Naive thymus-derived CD4-positive, alpha-beta T cell (primary cell): ENCODE results near the gene SLX4IP. TPM values are rescaled to one million over a fixed set of nuclear protein-coding genes. Genes with fewer than 3 reads are reported as not detected.

Experiments used
- ATAC-seq: fragments of 150-1000 bp; cut with Tn5 transposase; 2 replicates; pipeline ENCODE4 v1.10.0; 2021; ENCODE audit warnings: mild to moderate bottlenecking, moderate library complexity
- CTCF ChIA-PET: fragments of 350-600 bp; sonication (Branson Sonifier 250); formaldehyde crosslinking; loops from one replicate; lab custom pipeline; 2021; ENCODE audit warnings: antibody characterized with exemption; lab: Charles Lee
- POLR2A ChIA-PET: fragments of 350-600 bp; sonication (Branson Sonifier 250); formaldehyde crosslinking; loops from one replicate; lab custom pipeline; 2021; ENCODE audit warnings: antibody characterized with exemption, inconsistent platforms; lab: Charles Lee
- DNase-seq, 9 donors: peaks; one replicate each; pipeline versions ENCODE4 v3.0.0 to v3.0.0-alpha.2; 2020 to 2022; ENCODE audit warnings: mixed read lengths in 1 of 9
- H3K27ac ChIP-seq: one replicate; pipeline ENCODE4 v1.7.0; 2013; ENCODE audit warnings: mild to moderate bottlenecking, low read depth, low read length, moderate library complexity
- H3K27me3 ChIP-seq, 2 donors: one replicate each; pipeline ENCODE4 v1.7.0; 2013; ENCODE audit warnings: low read length in 2 of 2, mild to moderate bottlenecking in 2 of 2, moderate library complexity in 2 of 2; ENCODE audit not compliant: control insufficient read depth in 2 of 2, insufficient read depth in 2 of 2
- H3K36me3 ChIP-seq, 3 experiments: 1 replicate in 2 of 3; 2 replicates in 1 of 3; pipeline ENCODE4 v1.7.0; 2013; ENCODE audit warnings: low read length in 3 of 3, mild to moderate bottlenecking in 3 of 3, moderate library complexity in 1 of 3; ENCODE audit not compliant: insufficient read depth in 3 of 3, control insufficient read depth in 2 of 3
- H3K4me1 ChIP-seq, 2 donors: one replicate each; pipeline ENCODE4 v1.7.0; 2013; ENCODE audit warnings: low read length in 2 of 2, mild to moderate bottlenecking in 2 of 2, moderate library complexity in 1 of 2; ENCODE audit not compliant: control insufficient read depth in 2 of 2, insufficient read depth in 2 of 2
- H3K4me3 ChIP-seq: 2 replicates; pipeline ENCODE4 v1.7.0; 2013; ENCODE audit warnings: mild to moderate bottlenecking, low read length
- H3K9me3 ChIP-seq, 3 experiments: 1 replicate in 2 of 3; 2 replicates in 1 of 3; pipeline ENCODE4 v1.7.0; 2013; ENCODE audit warnings: low read length in 3 of 3; ENCODE audit not compliant: control insufficient read depth in 2 of 3
- H3K27ac Mint-ChIP-seq, 9 donors: one replicate each; pipeline ENCODE4 v1.8.0; 2020 to 2022; ENCODE audit warnings: mixed read lengths in 9 of 9, mild to moderate bottlenecking in 8 of 9, moderate library complexity in 5 of 9, inconsistent platforms in 2 of 9
- H3K27me3 Mint-ChIP-seq, 5 donors: one replicate each; pipeline ENCODE4 v1.8.0; 2021 to 2022; ENCODE audit warnings: mixed read lengths in 5 of 5, mild to moderate bottlenecking in 1 of 5
- H3K36me3 Mint-ChIP-seq, 5 donors: one replicate each; pipeline ENCODE4 v1.8.0; 2020 to 2022; ENCODE audit warnings: mixed read lengths in 5 of 5, mild to moderate bottlenecking in 3 of 5, inconsistent platforms in 1 of 5
- H3K4me1 Mint-ChIP-seq, 7 donors: one replicate each; pipeline ENCODE4 v1.8.0; 2020 to 2022; ENCODE audit warnings: mixed read lengths in 7 of 7, mild to moderate bottlenecking in 3 of 7, inconsistent platforms in 1 of 7
- H3K4me3 Mint-ChIP-seq, 10 donors: one replicate each; pipeline ENCODE4 v1.8.0; 2020 to 2022; ENCODE audit warnings: mild to moderate bottlenecking in 10 of 10, mixed read lengths in 10 of 10, moderate library complexity in 6 of 10, inconsistent platforms in 2 of 10
- H3K9me3 Mint-ChIP-seq, 11 donors: one replicate each; pipeline ENCODE4 v1.8.0; 2020 to 2022; ENCODE audit warnings: mixed read lengths in 11 of 11, mild to moderate bottlenecking in 4 of 11, inconsistent platforms in 1 of 11, moderate library complexity in 1 of 11
- intact Hi-C, 2 donors: fragments of 100-400 bp; cut with micrococcal nuclease; formaldehyde crosslinking; loops; one replicate each; pipeline ENCODE4 v1.15.1; 2023
- polyA plus RNA-seq, 2 donors: library from polyadenylated mRNA; unstranded; fragments of 300-500 nt; fragmentation: Illumina TruSeq; gene quantifications; one replicate each; pipeline ENCODE4 v1.2.3, GENCODE V29; 2021
- total RNA-seq, 6 experiments: library from RNA in 5 of 6; stranded (reverse) in 5 of 6; gene quantifications; 1 replicate in 5 of 6; 2 replicates in 1 of 6; pipeline ENCODE4 v1.2.3 and lab custom pipeline; 2021 to 2026

Gene SLX4IP
- total and polyA plus RNA-seq, 7 experiments from 2014 or later, result 1.6 to 8.2 (median 5.3) TPM

- no peak overlapping the region for H3K27ac Mint-ChIP-seq
- DNase-seq, result no peak
- peaks cover 0 to 5% (median 0%) of the 10 kb centered on the region in 11 donors for H3K9me3 Mint-ChIP-seq
- H3K4me1 Mint-ChIP-seq, result no peaks in the 10 kb centered on the region
- no peaks in the 10 kb centered on the region for H3K27me3 ChIP-seq
- peaks cover 0 to 3% (median 0%) of the 10 kb centered on the region in 3 experiments for H3K9me3 ChIP-seq
- CTCF ChIA-PET, result no interaction called here
- no peak overlapping the region for H3K4me3 ChIP-seq
- POLR2A ChIA-PET, result no interaction called here
- no peaks in the 10 kb centered on the region for H3K4me1 ChIP-seq
- no peak for ATAC-seq
- no peak overlapping the region for H3K27ac ChIP-seq
- intact Hi-C loops, result no loop called here
- H3K36me3 Mint-ChIP-seq, result no peaks in the 10 kb centered on the region
- no peaks in the 10 kb centered on the region for H3K36me3 ChIP-seq
- H3K4me3 Mint-ChIP-seq, result no peak overlapping the region
- peaks cover 29 to 60% (median 46%) of the 10 kb centered on the region in 5 donors for H3K27me3 Mint-ChIP-seq
Measured at GRCh38 chr20:10665027-10665561, 230.0 kb downstream of the SLX4IP start.

GRCh38 chr20:10665791-10666190 is 230.7 kb downstream of the SLX4IP start:
- Histone ChIP-seq H3K27me3 (peaks cover 0 to 2% of the 10 kb centered on the region in 2 donors), H3K27ac (no peak overlapping the region), H3K4me1 (no peaks in the 10 kb centered on the region), H3K36me3 (no peaks in the 10 kb centered on the region), H3K9me3 (peaks cover 0 to 3% (median 0%) of the 10 kb centered on the region in 3 experiments), H3K4me3 (no peak overlapping the region)
- CTCF ChIA-PET, result no interaction called here
- no peak overlapping the region for H3K27ac Mint-ChIP-seq
- no peak for DNase-seq
- peaks cover 0 to 5% (median 0%) of the 10 kb centered on the region in 11 donors for H3K9me3 Mint-ChIP-seq
- POLR2A ChIA-PET, result no interaction called here
- H3K36me3 Mint-ChIP-seq, result no peaks in the 10 kb centered on the region
- peaks cover 36 to 67% (median 51%) of the 10 kb centered on the region in 5 donors for H3K27me3 Mint-ChIP-seq
- no peak for ATAC-seq
- intact Hi-C loops, result no loop called here
- peaks cover 0 to under 1% (median 0%) of the 10 kb centered on the region in 7 donors for H3K4me1 Mint-ChIP-seq
- no peak overlapping the region for H3K4me3 Mint-ChIP-seq

- Mint-ChIP-seq H3K4me3 (no peak overlapping the region), H3K4me1 (peaks cover 0 to 6% (median 4%) of the 10 kb centered on the region in 7 donors), H3K27me3 (peaks cover 39 to 68% (median 54%) of the 10 kb centered on the region in 5 donors), H3K9me3 (peaks cover 0 to 2% (median 0%) of the 10 kb centered on the region in 11 donors), H3K36me3 (no peaks in the 10 kb centered on the region), H3K27ac (no peak overlapping the region)
- intact Hi-C loops, result no loop called here
- no peak for DNase-seq
- Histone ChIP-seq H3K4me3 (no peak overlapping the region), H3K27me3 (peaks cover 0 to 8% of the 10 kb centered on the region in 2 donors), H3K27ac (no peak overlapping the region), H3K4me1 (no peaks in the 10 kb centered on the region), H3K36me3 (no peaks in the 10 kb centered on the region), H3K9me3 (no peaks in the 10 kb centered on the region)
- ATAC-seq, result no peak
- CTCF ChIA-PET, result no interaction called here
- POLR2A ChIA-PET, result no interaction called here
Measured at GRCh38 chr20:10666221-10667076, 231.3 kb downstream of the SLX4IP start.

DNA sequence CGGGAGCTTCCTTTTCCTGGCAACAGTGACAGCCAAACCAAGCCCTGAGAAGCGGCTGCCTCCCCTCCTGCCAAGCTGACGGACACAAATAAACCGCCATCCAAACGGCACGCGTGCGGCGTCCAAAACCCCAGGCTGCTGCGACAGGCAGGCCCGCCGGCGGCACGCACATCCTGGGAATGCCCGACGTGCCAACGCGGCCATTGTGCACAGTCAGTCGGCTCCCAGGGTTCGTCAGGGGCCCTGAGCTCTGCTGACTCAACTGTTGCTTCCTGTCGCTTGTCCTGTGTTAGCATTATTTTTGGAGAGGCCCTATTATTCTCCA is 231.9 kb downstream of the SLX4IP start:
- no peak overlapping the region for H3K4me3 ChIP-seq
- intact Hi-C loops, result no loop called here
- DNase-seq (no peak), ATAC-seq (no peak)
- peaks cover 0 to 8% of the 10 kb centered on the region in 2 donors for H3K27me3 ChIP-seq
- Mint-ChIP-seq H3K36me3 (no peaks in the 10 kb centered on the region), H3K27ac (no peak overlapping the region), H3K9me3 (no peaks in the 10 kb centered on the region), H3K27me3 (peaks cover 37 to 63% (median 54%) of the 10 kb centered on the region in 5 donors), H3K4me3 (no peak overlapping the region), H3K4me1 (peaks cover 0 to 8% (median 6%) of the 10 kb centered on the region in 7 donors)
- CTCF ChIA-PET, result no interaction called here
- POLR2A ChIA-PET, result no interaction called here
- H3K4me1 ChIP-seq, result no peaks in the 10 kb centered on the region
- no peaks in the 10 kb centered on the region for H3K36me3 ChIP-seq
- no peaks in the 10 kb centered on the region for H3K9me3 ChIP-seq
- no peak overlapping the region for H3K27ac ChIP-seq

- no peaks in the 10 kb centered on the region for H3K9me3 Mint-ChIP-seq
- peaks cover 37 to 60% (median 53%) of the 10 kb centered on the region in 5 donors for H3K27me3 Mint-ChIP-seq
- H3K4me1 ChIP-seq, result no peaks in the 10 kb centered on the region
- no peaks in the 10 kb centered on the region for H3K36me3 Mint-ChIP-seq
- no peak overlapping the region for H3K4me3 Mint-ChIP-seq
- H3K4me1 Mint-ChIP-seq, result peaks cover 0 to 13% (median 12%) of the 10 kb centered on the region in 7 donors
- H3K36me3 ChIP-seq, result no peaks in the 10 kb centered on the region
- CTCF ChIA-PET, result no interaction called here
- POLR2A ChIA-PET, result no interaction called here
- H3K27ac ChIP-seq, result no peak overlapping the region
- no peaks in the 10 kb centered on the region for H3K9me3 ChIP-seq
- peaks cover 0 to 8% of the 10 kb centered on the region in 2 donors for H3K27me3 ChIP-seq
- no peak overlapping the region for H3K27ac Mint-ChIP-seq
- no peak for ATAC-seq
- no peak for DNase-seq
- no peak overlapping the region for H3K4me3 ChIP-seq
- intact Hi-C loops, result no loop called here
Measured at GRCh38 chr20:10667560-10668167, 232.6 kb downstream of the SLX4IP start.

DNA sequence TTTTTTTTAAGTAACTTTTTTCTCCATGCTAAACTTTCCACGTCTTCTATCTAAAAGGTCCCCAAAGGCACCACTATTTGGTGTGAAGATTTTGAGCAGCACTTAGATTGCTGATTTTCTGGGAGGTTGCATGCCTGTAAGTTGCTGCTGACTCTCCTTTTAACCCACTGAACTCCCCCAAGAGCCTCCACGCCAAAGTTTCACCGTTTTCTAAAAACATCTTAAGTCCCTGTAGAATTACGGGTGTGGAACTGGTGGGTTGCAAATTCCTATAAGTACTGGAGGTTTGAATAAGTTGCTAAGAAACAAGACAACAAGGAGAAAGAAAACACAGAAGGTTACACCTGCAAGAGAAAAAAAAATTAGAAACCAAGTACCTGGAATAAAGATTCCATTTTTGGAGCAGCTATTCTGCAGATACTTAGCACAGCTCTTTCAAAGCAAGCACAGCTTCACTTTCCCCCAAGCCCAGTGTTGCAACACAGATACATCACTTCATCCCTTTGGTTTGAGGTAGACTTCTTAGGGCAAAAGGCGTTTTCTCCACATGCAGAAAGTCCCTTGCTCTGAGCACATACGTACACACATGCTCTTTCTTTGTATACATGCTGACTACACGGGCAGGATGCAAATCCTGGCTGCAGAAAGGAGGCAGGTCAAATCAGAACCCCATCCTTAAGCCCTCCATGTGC is 233.7 kb downstream of the SLX4IP start:
- H3K27ac ChIP-seq, result no peak overlapping the region
- no peak for DNase-seq
- intact Hi-C loops, result no loop called here
- no peak overlapping the region for H3K4me3 ChIP-seq
- Mint-ChIP-seq H3K4me1 (peaks cover 0 to 19% (median 15%) of the 10 kb centered on the region in 7 donors), H3K9me3 (no peaks in the 10 kb centered on the region), H3K36me3 (no peaks in the 10 kb centered on the region), H3K27me3 (peaks cover 33 to 57% (median 43%) of the 10 kb centered on the region in 5 donors), H3K27ac (no peak overlapping the region), H3K4me3 (no peak overlapping the region)
- no peak for ATAC-seq
- H3K36me3 ChIP-seq, result no peaks in the 10 kb centered on the region
- H3K27me3 ChIP-seq, result peaks cover 0 to 8% of the 10 kb centered on the region in 2 donors
- ChIA-PET POLR2A (no interaction called here), CTCF (interaction anchor here (0.6 kb wide), 1 partner anchor 31 kb away, joined by 3 read pairs; no protein-coding TSS in a partner anchor)
- no peaks in the 10 kb centered on the region for H3K9me3 ChIP-seq
- H3K4me1 ChIP-seq, result no peaks in the 10 kb centered on the region
